NOMO-1 (cell line): ENCODE measurements around the gene C6orf120.

Experiments used
- DNase-seq, 2 experiments: peaks; one replicate each; lab custom pipeline; 2025; ENCODE audit not compliant: unreplicated experiment in 2 of 2; lab: John Stamatoyannopoulos, UW

Gene C6orf120

DNA sequence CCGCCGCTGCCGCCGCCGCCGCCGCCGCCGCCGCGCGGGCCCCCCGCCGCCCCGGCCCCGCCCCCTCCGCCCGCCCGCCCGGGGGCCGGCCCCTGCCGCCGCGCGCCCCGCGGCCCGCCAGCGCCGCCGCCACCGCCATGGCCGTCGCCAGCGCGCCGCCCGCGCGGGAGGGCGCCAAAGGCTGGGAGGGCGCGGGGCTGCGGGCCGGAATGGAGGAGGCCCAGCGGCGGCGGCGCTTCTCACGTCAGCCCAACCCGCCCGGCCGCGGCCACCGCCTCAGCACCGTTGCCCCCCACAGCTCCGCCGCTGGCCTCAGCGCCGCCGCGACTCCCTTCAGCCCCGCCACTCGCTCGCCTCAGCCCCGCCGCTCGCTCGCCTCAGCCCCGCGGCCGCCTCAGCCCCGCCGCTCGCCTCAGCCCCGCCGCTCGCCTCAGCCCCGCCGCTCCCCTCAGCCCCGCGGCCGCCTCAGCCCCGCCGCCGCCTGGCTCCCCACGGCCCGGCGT, 22.1 kb downstream of the C6orf120 start:
- peak; percentile 7 to 20 for DNase-seq

DNA sequence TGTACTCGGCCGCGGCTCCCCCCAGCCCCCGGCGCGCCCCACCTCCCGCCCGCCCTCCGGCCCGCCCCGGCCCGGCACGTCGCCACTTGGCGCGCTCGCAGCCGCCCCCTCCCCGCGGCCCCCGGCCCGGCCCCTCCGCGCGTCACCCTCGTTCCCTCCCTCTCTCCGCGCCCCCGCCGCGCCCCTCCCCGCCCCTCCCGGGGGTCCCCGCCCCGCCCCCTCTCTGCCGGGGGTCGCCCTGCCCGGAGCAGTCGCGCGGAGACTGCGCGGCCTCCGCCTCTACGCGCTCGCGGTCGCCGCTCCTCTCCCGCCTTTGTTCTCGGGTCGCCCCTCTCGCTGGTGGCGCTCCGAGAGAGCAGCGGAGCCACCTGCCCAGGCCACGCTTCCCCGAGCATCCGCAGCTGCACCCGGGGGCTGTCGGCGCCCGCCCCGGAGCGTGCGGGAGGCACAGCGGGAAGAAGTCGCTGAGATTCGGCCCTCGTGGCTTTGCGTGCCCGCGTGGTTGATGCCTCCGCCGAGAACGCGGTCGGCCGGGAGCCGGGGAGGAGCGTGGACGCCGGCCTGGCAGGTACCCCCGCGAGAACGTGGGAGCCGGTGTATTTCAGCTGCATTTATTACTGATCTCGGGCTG, 22.7 kb downstream of the C6orf120 start, which contains the start of gene PHF10:
Gene PHF10 (minus strand): TSS at position 7 of the 631 bp plus-strand sequence. CDS start 569 bp downstream, outside the sequence.
- peak; percentile 41 to 42 for DNase-seq

DNA sequence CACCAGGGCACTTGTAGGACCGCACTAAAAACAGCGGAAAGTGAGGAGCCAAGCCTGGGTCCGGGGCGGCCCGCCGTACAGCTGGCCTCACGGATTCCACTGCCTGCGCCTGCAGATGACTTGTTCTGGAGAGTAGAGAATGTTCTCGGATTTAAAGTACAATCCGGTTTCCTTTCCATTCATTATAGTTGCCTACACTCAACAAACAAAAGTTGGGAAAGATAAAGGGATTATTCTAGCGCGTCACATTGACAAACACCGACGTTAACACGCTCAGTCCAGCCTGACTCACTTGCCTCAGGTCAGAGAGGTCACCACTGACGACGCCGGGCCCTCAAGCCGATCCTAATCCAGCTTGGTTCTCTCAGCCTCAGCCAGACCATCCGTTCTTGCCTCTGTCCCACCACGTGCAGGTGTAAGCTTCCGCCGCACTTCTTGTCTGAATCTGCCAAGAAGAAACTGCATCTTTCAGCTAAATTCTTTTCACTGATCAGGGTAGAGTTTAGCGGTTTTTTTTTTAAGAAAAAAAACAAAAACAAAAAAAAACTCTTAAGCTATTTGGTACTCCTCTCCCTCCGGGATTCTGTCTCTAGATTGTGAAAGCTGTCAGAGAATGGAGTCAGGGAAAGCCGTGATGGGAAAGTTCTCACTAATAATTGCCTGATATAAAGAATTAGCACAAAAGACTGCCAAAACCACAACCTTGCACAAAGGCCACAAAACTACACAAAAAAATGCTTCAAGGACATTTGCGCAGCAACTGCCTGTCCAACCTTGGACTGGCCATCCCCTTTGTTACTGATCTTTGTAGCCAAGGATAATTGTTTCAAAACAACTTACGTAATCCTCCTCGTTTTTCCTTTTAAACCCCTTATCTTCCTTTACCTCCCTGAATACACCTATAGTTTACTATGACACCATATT, 23.5 kb downstream of the C6orf120 start:
- peak in 1 of 2 experiments; percentile 41 for DNase-seq

DNA sequence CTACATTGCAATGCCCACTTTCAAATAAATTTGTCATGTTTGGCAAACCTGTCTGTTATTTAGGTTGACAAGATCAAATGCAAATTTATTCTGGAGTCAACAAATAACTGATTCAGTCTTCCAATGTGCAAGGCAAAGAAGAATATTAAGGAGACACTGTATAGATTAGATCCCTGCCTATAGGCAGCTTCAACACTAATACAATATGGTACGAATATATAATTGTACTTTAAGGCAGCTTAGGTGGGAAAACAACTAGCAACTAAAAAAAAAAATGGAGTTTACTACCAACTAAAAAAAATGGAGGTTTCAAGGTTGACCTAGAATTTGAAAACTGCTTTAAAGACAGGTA, 24.1 kb downstream of the C6orf120 start:
- no peak for DNase-seq

DNA sequence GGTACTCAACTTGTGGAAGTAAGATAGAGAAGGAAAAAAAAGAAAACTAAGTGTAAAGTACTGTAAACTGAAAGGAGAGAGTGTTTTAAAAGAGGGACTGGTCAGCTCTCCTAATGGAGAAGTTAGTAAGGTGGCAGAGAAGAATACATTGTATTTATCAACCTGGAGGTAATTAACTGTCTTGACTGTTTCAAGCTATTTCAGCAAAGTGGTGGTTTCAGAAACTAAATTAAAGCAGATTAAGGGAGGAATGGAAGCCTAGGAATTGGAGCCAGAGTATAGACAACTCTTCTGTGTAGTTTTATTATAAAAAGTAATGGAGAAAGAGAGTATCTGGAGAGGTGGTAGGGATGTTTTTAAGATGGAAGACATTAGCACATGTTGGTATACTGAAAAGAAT, 25.0 kb downstream of the C6orf120 start:
- DNase-seq: no peak

DNA sequence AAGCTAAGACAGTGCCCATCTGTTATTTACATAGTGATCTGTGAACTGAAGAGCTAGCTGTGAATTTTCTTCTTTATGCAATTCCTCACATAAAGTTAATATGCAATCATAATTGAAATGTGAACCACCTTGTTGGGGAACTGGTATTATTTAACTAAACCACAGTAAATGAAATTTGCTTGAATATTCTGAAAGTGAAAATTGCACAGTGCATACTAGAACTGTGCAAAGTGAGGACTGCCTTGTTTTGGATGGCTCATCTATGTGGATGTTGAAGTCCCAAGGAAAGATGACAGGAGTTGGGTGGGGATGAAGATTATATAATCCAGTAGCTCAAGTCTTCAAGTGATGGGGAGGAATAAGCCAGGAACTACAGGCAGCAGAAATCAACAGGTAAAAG, 28.0 kb downstream of the C6orf120 start:
- no peak for DNase-seq

DNA sequence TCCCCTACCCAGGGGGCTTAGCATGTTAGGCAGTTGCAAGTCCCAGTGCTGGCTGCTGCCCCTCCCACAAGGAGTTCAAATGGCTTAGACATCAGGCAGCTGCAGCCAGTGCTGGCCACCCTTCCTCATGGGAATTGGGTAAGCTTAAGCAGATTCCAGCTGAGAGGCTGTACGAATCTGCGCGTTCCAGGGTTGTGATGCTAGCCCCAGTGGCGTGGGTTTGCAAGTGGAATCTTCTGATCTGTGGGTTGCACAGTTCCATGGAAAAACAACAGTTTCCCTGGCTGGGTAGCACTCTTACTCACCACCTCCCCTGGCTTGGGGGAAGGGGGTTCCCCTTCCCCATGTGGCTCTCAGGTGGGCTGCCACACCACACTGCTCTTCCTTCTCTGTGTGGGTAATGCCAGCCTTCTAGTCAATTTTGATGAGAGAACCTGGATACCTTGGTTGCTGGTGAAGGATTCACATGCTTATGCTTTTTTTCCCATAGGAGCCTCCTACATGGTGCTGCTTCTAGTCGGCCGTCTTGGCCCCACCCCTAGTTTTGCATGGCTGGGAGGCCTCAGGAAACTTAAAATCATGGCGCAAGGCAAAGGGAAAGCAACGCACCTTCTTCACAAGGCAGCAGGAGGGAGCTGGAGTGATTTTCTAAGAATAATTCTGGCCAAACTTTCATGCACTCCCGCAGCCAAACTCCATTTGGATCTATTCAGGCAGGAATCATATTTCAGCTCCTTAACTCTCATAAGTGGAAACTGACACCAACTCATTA, 36.5 kb downstream of the C6orf120 start:
- DNase-seq: no peak

DNA sequence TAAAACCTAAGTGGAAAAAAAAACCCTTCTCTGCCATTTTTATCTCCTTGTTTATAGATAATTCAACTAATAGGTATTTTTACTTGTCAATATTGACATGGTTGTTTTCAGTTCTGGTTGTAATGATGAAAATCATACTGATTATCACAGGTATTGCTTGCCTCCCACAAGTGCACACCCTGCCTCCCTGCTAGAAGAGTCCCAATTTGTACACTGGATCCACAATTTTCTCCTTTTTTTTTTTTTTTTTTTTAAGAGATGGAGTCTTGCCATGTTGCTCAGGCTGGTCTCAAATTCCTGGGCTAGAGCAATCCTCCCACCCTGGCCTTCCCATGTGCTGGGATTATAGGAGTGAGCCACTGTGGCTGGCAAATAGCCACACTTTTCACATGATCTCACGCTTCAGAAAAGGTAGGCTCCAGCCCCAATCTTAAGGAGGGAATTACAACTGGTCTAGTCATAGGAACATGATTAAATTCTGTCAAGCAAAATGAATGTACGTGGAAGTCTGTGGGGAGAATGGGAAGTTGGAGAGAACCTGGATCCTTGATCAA, 37.1 kb downstream of the C6orf120 start:
- no peak for DNase-seq

DNA sequence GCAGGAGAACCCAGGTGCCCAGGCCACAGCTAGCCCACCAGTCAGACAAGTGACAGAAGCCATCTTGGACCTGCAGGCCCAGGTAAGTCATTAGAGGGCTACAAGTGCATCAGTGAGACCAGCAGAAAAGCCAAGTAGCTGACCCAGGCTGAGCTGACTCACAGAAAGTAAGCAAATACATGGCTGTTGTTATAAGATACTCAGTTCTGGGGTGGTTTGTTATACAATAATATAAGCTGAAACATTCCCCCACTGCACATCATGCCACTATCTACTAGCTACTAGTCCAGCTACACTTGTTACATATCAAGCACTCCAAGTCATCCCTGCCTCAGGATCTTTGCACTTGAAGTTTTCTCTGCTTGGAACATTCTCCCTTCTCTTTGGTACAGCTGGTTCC, 39.4 kb downstream of the C6orf120 start:
- DNase-seq: no peak

DNA sequence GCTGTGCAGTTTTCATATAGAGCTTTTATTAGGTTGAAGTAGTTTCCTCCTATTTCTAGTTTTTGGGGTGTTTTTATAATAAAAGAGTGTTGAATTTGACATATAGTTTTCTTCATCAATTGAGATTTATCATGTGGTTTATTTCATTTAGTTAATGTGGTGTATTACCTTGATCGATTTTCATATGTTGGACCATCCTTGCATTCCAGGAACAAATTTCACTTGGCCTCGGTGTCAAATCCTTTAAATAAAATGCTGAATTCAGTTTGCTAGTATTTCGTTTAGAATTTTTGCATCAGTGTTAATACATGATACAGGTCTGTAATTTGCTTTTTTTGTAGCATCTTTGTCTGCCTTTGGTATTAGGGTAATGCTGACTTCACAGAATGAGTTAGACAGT, 43.5 kb downstream of the C6orf120 start:
- no peak for DNase-seq

DNA sequence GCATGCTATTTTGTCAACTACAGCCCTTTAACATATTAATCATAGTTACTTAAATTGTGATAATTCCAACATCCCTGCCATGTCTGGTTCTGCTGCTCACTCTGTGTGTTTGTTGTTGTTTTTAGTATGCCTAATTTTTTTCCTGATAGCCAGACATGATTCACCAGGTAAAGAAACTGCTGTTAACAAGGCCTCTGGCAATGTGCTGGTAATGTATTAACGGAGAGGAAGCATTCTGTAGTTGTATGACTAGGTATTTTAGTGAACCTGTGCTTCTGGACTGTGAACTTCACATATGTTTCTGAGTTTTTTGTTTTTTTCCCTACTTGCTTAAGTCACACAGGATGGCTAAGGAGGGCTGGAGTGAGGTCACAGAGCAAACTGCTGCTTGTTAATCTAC, 44.6 kb downstream of the C6orf120 start:
- DNase-seq: no peak

DNA sequence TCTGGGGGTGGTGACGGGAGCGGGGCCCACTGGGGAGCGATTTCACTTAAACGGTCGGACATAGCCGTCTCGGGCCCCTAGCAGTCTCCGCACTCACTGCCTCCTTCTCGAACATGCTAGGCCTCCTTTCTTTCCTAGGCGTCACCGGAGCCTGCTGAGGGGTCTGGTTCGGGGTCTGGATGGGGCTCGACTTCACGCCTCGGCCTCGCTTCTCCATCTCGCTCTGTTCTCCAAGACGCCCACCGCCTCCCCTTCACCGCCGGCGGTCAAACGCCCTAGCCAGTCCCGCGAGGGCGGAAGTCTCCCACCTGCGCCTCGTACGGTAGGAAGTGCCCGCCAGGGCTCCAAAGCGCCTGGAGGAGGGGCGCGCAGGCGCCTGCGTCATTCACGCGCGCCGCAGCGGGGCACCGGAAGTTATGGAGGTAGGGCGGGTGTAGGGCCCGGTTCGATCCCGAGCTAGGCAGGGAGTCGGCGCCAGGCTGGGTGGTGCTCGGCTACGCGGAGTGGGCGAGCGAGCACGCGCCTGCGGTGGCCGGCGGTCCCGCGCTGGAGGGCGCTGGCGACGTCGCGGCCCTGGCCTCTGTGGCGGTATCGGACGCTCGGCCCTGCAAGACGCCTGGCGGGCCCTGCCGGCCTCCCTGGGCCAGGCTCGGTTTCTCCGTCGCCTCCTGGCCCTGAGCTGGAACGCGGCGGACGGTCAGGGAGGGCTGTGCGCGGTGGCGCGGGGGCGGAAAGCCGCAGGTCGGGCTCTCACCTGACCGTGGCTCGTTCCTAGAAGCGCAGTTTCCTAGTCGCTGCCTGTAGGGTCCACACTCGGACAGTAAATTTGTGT, 49.5 kb downstream of the C6orf120 start, which contains the start of the genes DYNLT2 and ERMARD:
Gene DYNLT2 (minus strand): TSS at position 331 of the 832 bp plus-strand sequence. CDS start 114 bp downstream, at position 217.
Gene ERMARD (plus strand): TSS at position 381 of the 832 bp plus-strand sequence. CDS start 36 bp downstream, at position 417.
- peak; percentile 84 to 92 for DNase-seq

DNA sequence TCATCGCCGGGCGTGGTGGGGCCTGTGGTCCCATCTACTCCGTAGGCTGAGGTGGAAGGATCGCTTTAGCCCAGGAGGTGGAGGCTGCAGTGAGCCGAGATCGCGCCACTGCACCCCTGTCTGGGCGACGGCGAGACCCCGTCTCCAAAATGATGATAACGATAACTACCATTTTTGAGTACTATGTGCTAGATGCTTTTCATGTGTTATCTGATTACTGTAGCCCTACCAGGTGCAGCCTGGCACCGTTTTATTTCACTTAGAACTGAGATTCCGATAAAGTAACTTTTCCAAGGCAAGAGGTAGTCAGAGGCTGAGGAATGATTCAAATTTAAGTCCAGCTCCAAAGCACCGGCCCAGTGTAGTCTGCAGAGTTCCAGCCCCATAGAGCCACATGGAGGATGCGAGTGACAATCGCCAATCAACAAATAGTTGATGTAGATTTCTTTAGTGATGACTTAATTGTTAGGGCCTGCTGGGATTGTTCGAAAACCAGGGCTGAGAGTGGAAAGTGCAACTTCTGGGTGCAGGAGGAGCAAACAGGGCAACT, 50.2 kb downstream of the C6orf120 start:
- DNase-seq: no peak
